Activated naive CD4-positive, alpha-beta T cell treated with anti-CD3 and anti-CD28 coated beads for 36 hours (primary cell): ENCODE results near the gene FRG2B. TPM values are rescaled to one million over a fixed set of nuclear protein-coding genes. Genes with fewer than 3 reads are reported as not detected.
"Not testable (repeated sequence)": the region's sequence is repeated elsewhere in the genome, so short reads cannot be mapped to it uniquely, and the experiment has no call there.

Experiments used
- CTCF ChIA-PET: fragments of 350-600 bp; sonication (Branson Sonifier 250); formaldehyde crosslinking; loops from one replicate; lab custom pipeline; 2021; ENCODE audit warnings: antibody characterized with exemption; lab: Charles Lee
- DNase-seq: peaks from one replicate; pipeline ENCODE4 v3.0.0-alpha.2; 2020
- H3K27ac Mint-ChIP-seq: one replicate; pipeline ENCODE4 v1.8.0; 2021; ENCODE audit warnings: mild to moderate bottlenecking, mixed read lengths
- H3K27me3 Mint-ChIP-seq: one replicate; pipeline ENCODE4 v1.8.0; 2021; ENCODE audit warnings: low read depth, mixed read lengths
- H3K36me3 Mint-ChIP-seq: one replicate; pipeline ENCODE4 v1.8.0; 2021; ENCODE audit warnings: low read depth, mixed read lengths
- H3K4me1 Mint-ChIP-seq: one replicate; pipeline ENCODE4 v1.8.0; 2021; ENCODE audit warnings: low read depth, mixed read lengths
- H3K4me3 Mint-ChIP-seq: one replicate; pipeline ENCODE4 v1.8.0; 2021; ENCODE audit warnings: mild to moderate bottlenecking, moderate library complexity, mixed read lengths
- H3K9me3 Mint-ChIP-seq: one replicate; pipeline ENCODE4 v1.8.0; 2021; ENCODE audit warnings: mixed read lengths
- intact Hi-C: fragments of 100-400 bp; cut with micrococcal nuclease; formaldehyde crosslinking; loops from one replicate; pipeline ENCODE4 v1.15.1; 2023
- total RNA-seq, 2 experiments: library from RNA; stranded (reverse); gene quantifications; one replicate each; pipeline ENCODE4 v1.2.3, GENCODE V29; 2021

Gene FRG2B
- total RNA-seq, 2 experiments from 2014 or later = not detected

- intact Hi-C loops = no loop called here
Observed at GRCh38 chr10:133618851-133619250, 7.7 kb downstream of the FRG2B start.

GRCh38 chr10:133617196-133617595, 9.4 kb downstream of the FRG2B start:
- intact Hi-C loops = no loop called here
- no peak overlapping the region for H3K27ac Mint-ChIP-seq
- H3K9me3 Mint-ChIP-seq = peaks cover 2% of the 10 kb centered on the region
- no peak overlapping the region for H3K4me3 Mint-ChIP-seq
- CTCF ChIA-PET = interaction anchor here (1.2 to 3.1 kb wide), 3 partner anchors 8 to 179 kb away, joined by 5 to 12 read pairs (median 8); no protein-coding TSS in a partner anchor
- H3K36me3 Mint-ChIP-seq = no peaks in the 10 kb centered on the region
- DNase-seq = no peak
- peaks cover 12% of the 10 kb centered on the region for H3K27me3 Mint-ChIP-seq
- no peaks in the 10 kb centered on the region for H3K4me1 Mint-ChIP-seq

More at GRCh38 chr10:133618851-133619250, 7.7 kb downstream of the FRG2B start:
- H3K27ac Mint-ChIP-seq = no peak overlapping the region
- no peaks in the 10 kb centered on the region for H3K9me3 Mint-ChIP-seq
- H3K27me3 Mint-ChIP-seq = peaks cover 17% of the 10 kb centered on the region
- no peaks in the 10 kb centered on the region for H3K36me3 Mint-ChIP-seq
- H3K4me3 Mint-ChIP-seq = no peak overlapping the region
- no peaks in the 10 kb centered on the region for H3K4me1 Mint-ChIP-seq
- CTCF ChIA-PET = interaction anchor here (3.1 kb wide), 1 partner anchor 10 kb away, joined by 12 read pairs; no protein-coding TSS in a partner anchor
- no peak for DNase-seq

- H3K4me1 Mint-ChIP-seq = no peaks in the 10 kb centered on the region
- no peak overlapping the region for H3K27ac Mint-ChIP-seq
- peaks cover 2% of the 10 kb centered on the region for H3K9me3 Mint-ChIP-seq
- intact Hi-C loops = no loop called here
- H3K36me3 Mint-ChIP-seq = no peaks in the 10 kb centered on the region
- H3K4me3 Mint-ChIP-seq = no peak overlapping the region
- peaks cover 8% of the 10 kb centered on the region for H3K27me3 Mint-ChIP-seq
- CTCF ChIA-PET = interaction anchor here (1.2 to 1.5 kb wide), 3 partner anchors 8 to 179 kb away, joined by 3 to 8 read pairs (median 5); no protein-coding TSS in a partner anchor
- no peak for DNase-seq
Observed at GRCh38 chr10:133616371-133617130, 10.0 kb downstream of the FRG2B start.

DNA sequence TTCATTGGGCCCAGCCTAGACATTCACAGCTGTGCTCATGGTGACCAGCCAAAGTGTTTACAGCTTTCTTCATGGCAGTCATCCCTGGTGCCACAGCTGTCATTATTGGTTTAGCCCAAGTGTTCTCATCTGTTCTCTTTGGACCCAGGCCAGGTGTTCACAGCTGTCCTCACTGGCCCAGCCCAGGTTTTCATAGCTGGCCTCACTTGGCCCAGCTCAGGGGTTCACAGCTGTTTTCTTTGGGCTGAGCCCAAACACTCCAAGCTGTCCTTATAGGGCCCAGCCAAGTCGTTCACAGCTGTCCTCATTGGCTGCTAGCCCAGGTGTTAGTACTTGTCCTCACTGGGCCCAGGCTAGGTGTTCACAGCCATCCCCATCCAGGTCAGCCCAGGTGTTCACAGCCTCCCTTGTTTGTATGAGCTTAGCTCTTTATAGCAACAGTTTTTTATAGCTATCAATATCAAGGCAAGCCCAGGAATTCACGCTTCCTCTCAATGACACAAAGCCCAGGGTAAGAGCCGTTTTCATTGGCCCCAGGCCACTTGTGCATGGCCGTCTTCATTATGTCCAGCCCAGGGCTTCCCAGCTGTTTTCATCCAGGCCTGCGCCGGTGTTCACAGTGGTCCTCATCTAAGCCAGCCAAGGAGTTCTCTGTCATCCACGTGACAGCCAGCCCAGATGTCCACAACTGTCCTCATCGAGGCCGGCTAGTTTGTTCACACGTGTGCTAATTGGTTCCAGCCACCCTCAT, 11.6 kb downstream of the FRG2B start:
- intact Hi-C loops = no loop called here
- no peak for DNase-seq
- Mint-ChIP-seq H3K27me3 (no peaks in the 10 kb centered on the region), H3K4me1 (no peaks in the 10 kb centered on the region), H3K27ac (no peak overlapping the region), H3K36me3 (no peaks in the 10 kb centered on the region), H3K4me3 (no peak overlapping the region), H3K9me3 (peaks cover 2% of the 10 kb centered on the region)
- CTCF ChIA-PET = interaction anchor here (0.6 to 1.8 kb wide), 4 partner anchors 9 to 675 kb away, joined by 3 to 5 read pairs (median 3); no protein-coding TSS in a partner anchor

DNA sequence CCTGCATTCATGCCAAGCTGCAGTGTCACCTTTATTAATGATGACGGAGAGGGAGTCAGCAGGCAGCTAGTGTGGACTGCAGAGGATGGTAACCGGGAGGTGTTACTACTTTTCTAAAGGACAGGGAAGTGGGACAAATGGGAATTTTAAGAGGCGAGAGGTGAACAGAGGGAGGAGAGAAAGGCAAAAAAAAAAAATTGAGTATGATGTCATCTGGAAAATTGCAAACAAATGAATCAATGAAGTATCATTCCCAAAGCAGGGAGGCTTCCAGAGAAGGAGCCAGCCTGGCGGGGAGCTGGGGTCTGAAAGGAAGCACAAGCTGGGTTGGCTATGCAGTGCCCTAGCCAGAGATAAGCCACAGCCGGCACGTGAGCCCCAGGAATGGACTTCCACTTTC, 12.9 kb downstream of the FRG2B start:
- peaks cover 1% of the 10 kb centered on the region for H3K27me3 Mint-ChIP-seq
- no peak for DNase-seq
- intact Hi-C loops = no loop called here
- no peaks in the 10 kb centered on the region for H3K36me3 Mint-ChIP-seq
- no peak overlapping the region for H3K4me3 Mint-ChIP-seq
- CTCF ChIA-PET = interaction anchor here (1.6 to 1.8 kb wide), 2 partner anchors 16 to 177 kb away, joined by 4 to 5 read pairs; no protein-coding TSS in a partner anchor
- H3K4me1 Mint-ChIP-seq = no peaks in the 10 kb centered on the region
- peaks cover 2% of the 10 kb centered on the region for H3K9me3 Mint-ChIP-seq
- H3K27ac Mint-ChIP-seq = no peak overlapping the region

DNA sequence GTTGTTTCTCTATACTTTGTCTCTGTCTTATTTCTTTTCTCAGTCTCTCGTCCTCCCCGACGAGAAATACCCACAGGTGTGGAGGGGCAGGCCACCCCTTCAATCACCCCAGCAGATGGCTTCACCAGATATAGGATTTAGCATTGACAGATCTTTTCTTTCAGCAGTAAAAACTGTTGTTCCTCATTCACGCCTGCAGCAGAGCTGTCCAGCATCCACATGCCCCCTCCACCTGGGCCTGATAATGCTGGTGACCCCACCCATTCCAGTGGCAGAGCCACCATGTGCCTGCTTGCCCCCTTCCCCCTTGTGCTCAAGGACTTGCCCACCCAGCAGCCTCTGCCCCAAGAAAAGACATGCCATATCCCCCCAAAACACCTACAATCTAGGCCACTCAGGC, 15.5 kb downstream of the FRG2B start:
- Mint-ChIP-seq H3K27ac (no peak overlapping the region), H3K4me3 (no peak overlapping the region), H3K36me3 (no peaks in the 10 kb centered on the region), H3K27me3 (peaks cover 16% of the 10 kb centered on the region), H3K9me3 (peaks cover 2% of the 10 kb centered on the region), H3K4me1 (no peaks in the 10 kb centered on the region)
- intact Hi-C loops = no loop called here
- CTCF ChIA-PET = no interaction called here
- no peak for DNase-seq

- Mint-ChIP-seq H3K9me3 (peaks cover 2% of the 10 kb centered on the region), H3K27me3 (peaks cover 22% of the 10 kb centered on the region), H3K36me3 (no peaks in the 10 kb centered on the region), H3K4me1 (no peaks in the 10 kb centered on the region), H3K4me3 (no peak overlapping the region), H3K27ac (no peak overlapping the region)
- no peak for DNase-seq
- CTCF ChIA-PET = interaction anchor here (0.6 to 2.5 kb wide), 5 partner anchors 7 to 173 kb away, joined by 3 to 12 read pairs (median 6); no protein-coding TSS in a partner anchor
- intact Hi-C loops = loop anchor here (1.0 to 5.0 kb wide), 3 partner anchors 172 to 297 kb away; no protein-coding TSS in a partner anchor
Observed at GRCh38 chr10:133608855-133609254, 17.7 kb downstream of the FRG2B start.

DNA sequence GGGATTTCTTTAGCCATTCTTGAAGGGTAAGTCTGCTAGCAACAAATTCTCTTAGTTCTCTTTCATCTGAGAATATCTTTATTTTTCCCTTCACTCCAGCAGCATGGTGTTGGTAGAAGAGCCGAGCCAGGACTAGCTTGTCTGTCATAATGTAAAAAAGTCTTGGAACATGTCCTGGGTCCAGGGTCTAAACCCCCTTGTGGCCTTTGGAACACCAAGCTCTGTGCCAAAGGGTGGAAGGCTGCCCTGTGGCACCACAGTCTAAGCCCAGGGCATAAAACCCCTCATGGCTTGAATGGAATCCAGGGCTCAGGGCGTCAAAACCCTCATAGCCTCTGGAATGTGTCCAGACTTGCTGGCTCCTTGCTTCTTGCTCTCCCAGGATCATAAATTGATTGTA, 23.2 kb downstream of the FRG2B start:
- intact Hi-C loops, H3K4me1 Mint-ChIP-seq, H3K27ac Mint-ChIP-seq, DNase-seq, H3K36me3 Mint-ChIP-seq, H3K4me3 Mint-ChIP-seq, H3K9me3 Mint-ChIP-seq: not testable (repeated sequence)
- peaks cover 47% of the 10 kb centered on the region for H3K27me3 Mint-ChIP-seq
- CTCF ChIA-PET = interaction anchor here (2.0 kb wide), 1 partner anchor 14 kb away, joined by 5 read pairs; no protein-coding TSS in a partner anchor

GRCh38 chr10:133600657-133601056, 25.9 kb downstream of the FRG2B start:
- Mint-ChIP-seq H3K27ac (no peak overlapping the region), H3K9me3 (no peaks in the 10 kb centered on the region), H3K27me3 (peaks cover 47% of the 10 kb centered on the region), H3K4me3 (no peak overlapping the region), H3K4me1 (no peaks in the 10 kb centered on the region), H3K36me3 (no peaks in the 10 kb centered on the region)
- CTCF ChIA-PET = interaction anchor here (0.6 to 1.1 kb wide), 2 partner anchors 8 to 110 kb away, joined by 3 to 6 read pairs; no protein-coding TSS in a partner anchor
- intact Hi-C loops = no loop called here
- no peak for DNase-seq

- intact Hi-C loops = not testable (repeated sequence)
- H3K27me3 Mint-ChIP-seq = peaks cover 47% of the 10 kb centered on the region
Observed at GRCh38 chr10:133599869-133600268, 26.7 kb downstream of the FRG2B start.

GRCh38 chr10:133592716-133593115, 33.9 kb downstream of the FRG2B start:
- Mint-ChIP-seq H3K4me3 (no peak overlapping the region), H3K27me3 (peaks cover 15% of the 10 kb centered on the region), H3K27ac (no peak overlapping the region), H3K9me3 (no peaks in the 10 kb centered on the region), H3K4me1 (no peaks in the 10 kb centered on the region), H3K36me3 (no peaks in the 10 kb centered on the region)
- DNase-seq = no peak
- intact Hi-C loops = no loop called here
- CTCF ChIA-PET = interaction anchor here (0.7 kb wide), 1 partner anchor 517 kb away, joined by 3 read pairs; no protein-coding TSS in a partner anchor

More at GRCh38 chr10:133599869-133600268, 26.7 kb downstream of the FRG2B start:
- not testable (repeated sequence) for H3K4me1 Mint-ChIP-seq, H3K36me3 Mint-ChIP-seq, H3K27ac Mint-ChIP-seq, H3K9me3 Mint-ChIP-seq, H3K4me3 Mint-ChIP-seq, DNase-seq
- CTCF ChIA-PET = interaction anchor here (1.1 kb wide), 1 partner anchor 9 kb away, joined by 3 read pairs; no protein-coding TSS in a partner anchor

DNA sequence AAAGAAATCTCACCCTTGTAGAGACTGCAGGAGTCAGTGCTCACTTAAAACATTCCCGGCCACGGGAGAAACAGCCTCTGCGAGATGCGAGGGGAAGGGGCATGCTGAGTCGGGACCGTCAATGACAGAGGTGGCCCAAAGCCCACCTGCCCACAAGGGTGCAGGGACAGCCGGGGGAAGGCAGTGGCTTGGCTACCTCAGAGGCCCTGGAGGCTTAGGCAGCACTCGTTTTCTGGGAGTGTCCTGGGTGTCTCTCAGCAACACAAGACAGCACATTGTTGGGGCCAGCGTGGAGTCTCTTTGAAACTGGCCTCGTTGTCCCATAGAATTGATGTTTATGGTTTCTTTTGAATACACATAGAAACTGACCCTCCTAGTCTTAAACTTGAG, 35.6 kb downstream of the FRG2B start:
- CTCF ChIA-PET = no interaction called here
- DNase-seq = no peak
- intact Hi-C loops = no loop called here
- Mint-ChIP-seq H3K36me3 (no peaks in the 10 kb centered on the region), H3K27ac (no peak overlapping the region), H3K4me1 (no peaks in the 10 kb centered on the region), H3K27me3 (peaks cover 10% of the 10 kb centered on the region), H3K9me3 (no peaks in the 10 kb centered on the region), H3K4me3 (no peak overlapping the region)
